Astrocyte (in vitro differentiated cells and primary cell): ENCODE data around the gene ANKRD12.

Experiments used
- CTCF ChIP-seq: IDR thresholded peaks from 2 replicates; pipeline ENCODE4 v1.5.1; 2011; ENCODE audit warnings: low read depth, mild to moderate bottlenecking, inconsistent platforms, low read length, moderate library complexity; ENCODE audit not compliant: insufficient read depth
- EZH2 ChIP-seq: IDR thresholded peaks from 2 replicates; pipeline ENCODE4 v1.6.1; 2012; ENCODE audit warnings: mild to moderate bottlenecking, low read length, inconsistent platforms; ENCODE audit not compliant: insufficient read depth

GRCh38 chr18:9178557-9178956 is 42.0 kb downstream of the ANKRD12 start:
- no peak for TF ChIP-seq CTCF
- no peak for TF ChIP-seq EZH2
